ENCODE results near the gene ALK.

Gene ALK

DNA sequence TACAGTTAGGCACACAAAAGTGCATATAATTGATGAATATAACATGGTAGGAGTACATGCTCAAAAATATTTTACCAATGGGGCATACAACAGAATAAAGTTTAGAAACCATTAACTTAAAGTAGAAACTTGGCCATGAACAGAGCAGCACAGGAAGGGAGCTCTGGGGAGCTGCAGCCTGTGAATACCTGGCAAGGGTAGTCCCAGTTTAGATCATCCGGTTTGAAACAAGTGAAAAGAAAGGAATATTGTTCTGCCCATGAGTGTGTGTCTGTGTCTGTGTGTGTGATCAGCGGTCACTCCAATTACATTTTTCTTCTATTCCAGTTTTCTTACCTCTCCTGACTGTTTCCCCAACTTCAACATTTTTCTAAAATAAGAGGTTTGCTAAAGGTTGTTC, 233.0 kb downstream of the ALK start:
- intact Hi-C loops (cut with DNase I; ENCODE audit: low total_unique reads): no loop called here
- no peak overlapping the region for H3K4me3 ChIP-seq
- H3K27me3 ChIP-seq: peaks cover 0 to 7% of the 10 kb centered on the region in 2 donors
- no peaks in the 10 kb centered on the region for H3K36me3 ChIP-seq
- DNase-seq: no peak
- no peak overlapping the region for H3K27ac ChIP-seq
- peaks cover 0 to 3% (median 0%) of the 10 kb centered on the region in 4 donors for H3K4me1 ChIP-seq
- no peaks in the 10 kb centered on the region for H3K9me3 ChIP-seq
- TF ChIP-seq, protein P1, sequence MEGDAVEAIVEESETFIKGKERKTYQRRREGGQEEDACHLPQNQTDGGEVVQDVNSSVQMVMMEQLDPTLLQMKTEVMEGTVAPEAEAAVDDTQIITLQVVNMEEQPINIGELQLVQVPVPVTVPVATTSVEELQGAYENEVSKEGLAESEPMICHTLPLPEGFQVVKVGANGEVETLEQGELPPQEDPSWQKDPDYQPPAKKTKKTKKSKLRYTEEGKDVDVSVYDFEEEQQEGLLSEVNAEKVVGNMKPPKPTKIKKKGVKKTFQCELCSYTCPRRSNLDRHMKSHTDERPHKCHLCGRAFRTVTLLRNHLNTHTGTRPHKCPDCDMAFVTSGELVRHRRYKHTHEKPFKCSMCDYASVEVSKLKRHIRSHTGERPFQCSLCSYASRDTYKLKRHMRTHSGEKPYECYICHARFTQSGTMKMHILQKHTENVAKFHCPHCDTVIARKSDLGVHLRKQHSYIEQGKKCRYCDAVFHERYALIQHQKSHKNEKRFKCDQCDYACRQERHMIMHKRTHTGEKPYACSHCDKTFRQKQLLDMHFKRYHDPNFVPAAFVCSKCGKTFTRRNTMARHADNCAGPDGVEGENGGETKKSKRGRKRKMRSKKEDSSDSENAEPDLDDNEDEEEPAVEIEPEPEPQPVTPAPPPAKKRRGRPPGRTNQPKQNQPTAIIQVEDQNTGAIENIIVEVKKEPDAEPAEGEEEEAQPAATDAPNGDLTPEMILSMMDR (IDR thresholded peaks at IDR 0.05): no peak

DNA sequence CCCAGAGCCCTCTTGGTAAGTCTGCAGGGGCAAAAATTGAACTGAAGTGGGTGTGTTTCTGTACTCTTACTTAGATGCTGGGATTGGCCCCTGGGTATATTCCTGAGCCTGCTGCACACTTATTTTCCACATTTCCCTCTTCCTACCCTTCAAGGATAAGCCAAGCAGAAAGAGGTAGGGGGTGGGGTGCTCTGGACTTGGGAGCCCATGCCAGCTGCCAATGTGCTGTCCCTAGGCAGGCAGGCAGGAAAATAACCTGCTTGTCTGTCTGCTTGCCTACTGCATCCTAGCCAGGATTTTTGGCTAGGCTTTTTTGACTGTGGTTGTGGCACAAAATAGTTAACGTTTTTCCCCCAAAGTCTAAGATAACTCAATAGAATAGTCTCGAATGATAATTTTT, 234.3 kb downstream of the ALK start:
- TF ChIP-seq, protein P1 (IDR thresholded peaks at IDR 0.05): no peak
- H3K27me3 ChIP-seq: peaks cover 0 to 3% of the 10 kb centered on the region in 2 donors
- peaks cover 0 to 3% (median 0%) of the 10 kb centered on the region in 4 donors for H3K4me1 ChIP-seq
- H3K27ac ChIP-seq: no peak overlapping the region
- intact Hi-C loops (cut with DNase I; ENCODE audit: low total_unique reads): no loop called here
- DNase-seq: no peak
- no peaks in the 10 kb centered on the region for H3K36me3 ChIP-seq
- H3K4me3 ChIP-seq: no peak overlapping the region
- no peaks in the 10 kb centered on the region for H3K9me3 ChIP-seq

DNA sequence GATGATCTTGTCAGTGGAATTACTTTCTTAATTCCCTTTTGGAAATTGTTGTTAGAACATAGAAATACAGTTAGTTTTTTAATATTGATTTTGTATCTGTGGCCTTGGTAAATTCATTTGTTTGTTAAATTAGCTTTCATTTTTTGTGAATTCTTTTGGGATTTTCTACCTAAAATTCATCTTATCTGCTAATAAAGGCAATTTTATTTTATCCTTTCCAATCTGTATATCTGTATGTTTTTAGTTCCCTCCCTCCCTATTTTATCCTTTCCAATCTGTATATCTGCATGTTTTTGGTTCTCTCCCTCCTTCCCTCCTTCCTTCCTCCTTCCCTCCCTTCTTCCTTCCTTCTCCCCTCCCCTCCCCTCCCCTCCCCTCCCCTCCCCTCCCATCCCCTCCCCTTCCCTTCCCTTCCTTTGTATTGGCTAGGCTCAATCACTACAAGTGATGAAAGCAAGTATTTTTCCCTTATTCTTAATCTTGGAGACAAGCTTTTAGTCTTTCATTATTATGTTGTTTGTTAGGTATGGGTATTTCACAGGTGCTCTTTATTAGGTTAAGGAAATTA, 244.4 kb downstream of the ALK start:
- Histone ChIP-seq H3K27me3 (no peaks in the 10 kb centered on the region), H3K9me3 (no peaks in the 10 kb centered on the region), H3K27ac (no peak overlapping the region), H3K4me3 (no peak overlapping the region), H3K36me3 (no peaks in the 10 kb centered on the region), H3K4me1 (no peaks in the 10 kb centered on the region)
- intact Hi-C loops (cut with DNase I; ENCODE audit: low total_unique reads): no loop called here
- TF ChIP-seq, protein P1 (IDR thresholded peaks at IDR 0.05): no peak
- no peak for DNase-seq

DNA sequence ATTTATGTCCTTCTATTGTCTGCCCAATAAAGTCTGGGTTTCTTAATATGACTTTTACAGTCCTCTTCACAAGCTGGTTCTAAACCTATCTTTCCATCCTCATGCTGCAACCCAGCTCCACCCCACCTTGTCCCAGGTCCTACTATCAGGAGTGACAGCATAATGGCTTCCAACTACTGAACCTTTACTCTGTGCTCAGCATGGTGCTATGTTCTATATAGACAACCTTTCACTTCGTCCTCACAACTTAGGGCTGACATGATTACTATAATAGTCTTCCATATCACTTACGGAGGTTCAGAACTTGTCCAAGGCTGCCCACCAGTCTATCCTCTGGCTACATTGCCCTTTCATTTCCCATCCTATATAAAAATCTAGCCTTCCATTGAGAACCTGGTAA, 256.8 kb downstream of the ALK start:
- no peak for DNase-seq
- Histone ChIP-seq H3K4me1 (no peaks in the 10 kb centered on the region), H3K36me3 (no peaks in the 10 kb centered on the region), H3K27me3 (no peaks in the 10 kb centered on the region), H3K9me3 (no peaks in the 10 kb centered on the region), H3K4me3 (no peak overlapping the region), H3K27ac (no peak overlapping the region)
- TF ChIP-seq, protein P1 (IDR thresholded peaks at IDR 0.05): no peak
- intact Hi-C loops (cut with DNase I; ENCODE audit: low total_unique reads): no loop called here

DNA sequence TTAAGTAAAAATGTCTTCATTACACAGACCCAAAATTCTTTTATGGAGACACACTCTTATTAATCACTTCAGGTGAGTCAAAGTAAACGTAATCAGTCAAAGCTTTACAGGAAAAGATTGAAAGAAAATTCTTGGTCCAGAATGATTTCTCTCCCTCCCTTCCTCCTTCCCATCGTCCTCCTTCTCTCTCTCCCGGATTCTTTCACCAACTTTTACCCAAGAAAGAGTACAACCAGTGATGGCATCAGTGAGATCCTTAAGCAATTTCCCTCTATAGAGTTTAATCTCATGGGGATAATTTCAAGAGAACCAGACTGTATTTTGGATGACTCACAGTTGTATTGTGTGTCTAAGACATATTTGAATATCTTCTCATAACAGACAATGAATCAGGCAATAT, 258.1 kb downstream of the ALK start:
- H3K4me1 ChIP-seq: no peaks in the 10 kb centered on the region
- H3K4me3 ChIP-seq: no peak overlapping the region
- no peak for DNase-seq
- no peaks in the 10 kb centered on the region for H3K9me3 ChIP-seq
- no peaks in the 10 kb centered on the region for H3K27me3 ChIP-seq
- TF ChIP-seq, protein P1 (IDR thresholded peaks at IDR 0.05): no peak
- intact Hi-C loops (cut with DNase I; ENCODE audit: low total_unique reads): no loop called here
- no peak overlapping the region for H3K27ac ChIP-seq
- H3K36me3 ChIP-seq: no peaks in the 10 kb centered on the region

DNA sequence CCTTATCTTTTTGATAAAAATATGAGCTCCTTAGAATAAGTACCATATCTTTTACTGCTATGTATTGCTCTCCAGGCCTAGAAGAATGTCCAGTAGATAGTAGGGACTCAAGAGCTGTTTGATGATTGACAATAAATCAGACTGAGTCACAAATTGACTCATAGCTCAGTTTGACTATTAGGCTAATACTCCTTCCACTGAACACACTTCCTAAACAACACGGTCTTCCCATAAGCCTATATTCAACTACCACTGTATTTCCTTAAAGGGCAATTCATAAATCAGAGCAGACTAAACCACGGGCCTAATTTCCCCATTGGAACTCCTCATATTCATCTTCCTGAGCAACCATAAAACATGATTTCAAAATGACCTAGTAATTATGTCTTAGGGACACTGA, 258.5 kb downstream of the ALK start:
- Histone ChIP-seq H3K4me1 (no peaks in the 10 kb centered on the region), H3K4me3 (no peak overlapping the region), H3K36me3 (no peaks in the 10 kb centered on the region), H3K27me3 (no peaks in the 10 kb centered on the region), H3K27ac (no peak overlapping the region), H3K9me3 (no peaks in the 10 kb centered on the region)
- DNase-seq: no peak
- intact Hi-C loops (cut with DNase I; ENCODE audit: low total_unique reads): no loop called here
- TF ChIP-seq, protein P1 (IDR thresholded peaks at IDR 0.05): no peak

Data from tibial artery (tissue), 4 donors.